Sigmoid colon (tissue), 7 donors: Measurements from ENCODE around the gene PRUNE2. TPM values are rescaled to one million over a fixed set of nuclear protein-coding genes. Genes with fewer than 3 reads are reported as not detected.

Experiments used
- DNase-seq: peaks from one replicate; pipeline ENCODE4 v3.0.0-alpha.2; 2019
- H3K27ac ChIP-seq, 4 donors: fragments of 200-600 bp; sonication (generic); one replicate each; pipeline ENCODE4 v1.5.1; 2016 to 2019; ENCODE audit warnings: mild to moderate bottlenecking in 1 of 4
- H3K27me3 ChIP-seq, 3 donors: fragments of 200-600 bp; sonication (generic); one replicate each; pipeline ENCODE4 v1.5.1; 2019; ENCODE audit warnings: mild to moderate bottlenecking in 1 of 3
- H3K36me3 ChIP-seq, 4 donors: fragments of 200-600 bp; sonication (generic); one replicate each; pipeline ENCODE4 v1.5.1; 2016 to 2019
- H3K4me1 ChIP-seq, 4 donors: fragments of 200-600 bp; sonication (generic); one replicate each; pipeline ENCODE4 v1.5.1; 2017 to 2019
- H3K4me3 ChIP-seq, 4 donors: fragments of 200-600 bp; sonication (generic); one replicate each; pipeline ENCODE4 v1.5.1; 2017 to 2019; ENCODE audit warnings: mild to moderate bottlenecking in 2 of 4, moderate library complexity in 1 of 4
- H3K9me3 ChIP-seq, 4 donors: fragments of 200-600 bp in 3 of 4; sonication (generic) in 3 of 4; one replicate each; pipeline versions ENCODE4 v1.5.1 to v1.6.1; 2013 to 2019
- EP300 ChIP-seq, 4 donors: sonication (generic); formaldehyde crosslinking; IDR thresholded peaks; one replicate each; pipeline ENCODE4 v1.6.1; 2017; ENCODE audit warnings: antibody characterized with exemption in 4 of 4
- POLR2A ChIP-seq, 2 donors: fragments of 450-650 bp; IDR thresholded peaks; one replicate each; pipeline ENCODE4 v1.6.1; 2016; ENCODE audit warnings: antibody characterized with exemption in 2 of 2, mild to moderate bottlenecking in 2 of 2, moderate library complexity in 2 of 2
- POLR2AphosphoS5 ChIP-seq, 4 donors: sonication (generic); formaldehyde crosslinking; IDR thresholded peaks; one replicate each; pipeline ENCODE4 v1.6.1; 2017; ENCODE audit warnings: antibody characterized with exemption in 4 of 4
- WGBS, 2 donors: extraction: QIAGEN DNeasy Blood & Tissue Kit; methylation state at CpG; one replicate each; pipeline ENCODE4 v1.1.7; 2013; 5-methylcytosine and 5-hydroxymethylcytosine counted together
- intact Hi-C: fragments of 100-400 bp; cut with DNase I; formaldehyde crosslinking; loops from one replicate; pipeline ENCODE4 v1.15.1; 2023
- polyA plus RNA-seq, 3 donors: library from polyadenylated mRNA; stranded (reverse); fragments of 200-250 nt; gene quantifications; one replicate each; pipeline ENCODE4 v1.2.3, GENCODE V29; 2013
- total RNA-seq, 4 donors: library from RNA; depleted of rRNA; stranded (reverse); fragments of >200 nt; gene quantifications; one replicate each; pipeline ENCODE4 v1.1.0, GENCODE V29; 2016
- TF ChIP-seq, protein P1 (sequence below), 4 experiments: fragments of 450-650 bp in 3 of 4; fragments of 200-600 bp in 1 of 4; IDR thresholded peaks; one replicate each; pipeline ENCODE4 v1.5.1; 2016 to 2019; ENCODE audit warnings: antibody characterized with exemption in 4 of 4, mild to moderate bottlenecking in 3 of 4, moderate library complexity in 2 of 4
- donor health status: healthy with polysubstance abuse.
- donor health status: Bipolar disorder and iron deficiency.
- donor health status: healthy.

The PRUNE2 gene
- total and polyA plus RNA-seq, 7 donors: 7.4 to 536 (median 440) TPM

DNA sequence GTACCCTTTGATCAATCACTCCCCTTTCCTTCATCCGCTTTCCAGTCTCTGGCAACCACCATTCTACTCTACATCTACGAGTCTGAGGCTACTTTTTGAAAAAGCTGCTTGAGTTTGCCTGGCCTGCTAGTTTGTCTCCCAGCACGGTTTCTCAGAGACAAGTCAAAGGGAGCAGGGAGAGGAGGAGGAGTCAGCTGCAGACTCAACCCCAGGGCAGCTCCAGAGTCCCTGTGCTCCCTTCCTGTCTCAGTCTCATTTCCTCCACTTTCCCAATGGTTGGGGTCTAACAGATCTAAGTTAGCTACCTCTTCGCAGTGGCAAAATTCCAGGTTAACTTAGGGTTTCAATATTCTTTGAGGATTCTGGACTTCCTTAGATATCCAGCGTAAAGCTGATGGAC lies 221.7 kb downstream of the PRUNE2 start:
- intact Hi-C loops: no loop called here
- TF ChIP-seq, protein P1, sequence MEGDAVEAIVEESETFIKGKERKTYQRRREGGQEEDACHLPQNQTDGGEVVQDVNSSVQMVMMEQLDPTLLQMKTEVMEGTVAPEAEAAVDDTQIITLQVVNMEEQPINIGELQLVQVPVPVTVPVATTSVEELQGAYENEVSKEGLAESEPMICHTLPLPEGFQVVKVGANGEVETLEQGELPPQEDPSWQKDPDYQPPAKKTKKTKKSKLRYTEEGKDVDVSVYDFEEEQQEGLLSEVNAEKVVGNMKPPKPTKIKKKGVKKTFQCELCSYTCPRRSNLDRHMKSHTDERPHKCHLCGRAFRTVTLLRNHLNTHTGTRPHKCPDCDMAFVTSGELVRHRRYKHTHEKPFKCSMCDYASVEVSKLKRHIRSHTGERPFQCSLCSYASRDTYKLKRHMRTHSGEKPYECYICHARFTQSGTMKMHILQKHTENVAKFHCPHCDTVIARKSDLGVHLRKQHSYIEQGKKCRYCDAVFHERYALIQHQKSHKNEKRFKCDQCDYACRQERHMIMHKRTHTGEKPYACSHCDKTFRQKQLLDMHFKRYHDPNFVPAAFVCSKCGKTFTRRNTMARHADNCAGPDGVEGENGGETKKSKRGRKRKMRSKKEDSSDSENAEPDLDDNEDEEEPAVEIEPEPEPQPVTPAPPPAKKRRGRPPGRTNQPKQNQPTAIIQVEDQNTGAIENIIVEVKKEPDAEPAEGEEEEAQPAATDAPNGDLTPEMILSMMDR (IDR thresholded peaks at IDR 0.05): no peak
- TF ChIP-seq EP300 (IDR thresholded peaks at IDR 0.05): no peak
- no peak for TF ChIP-seq POLR2AphosphoS5 (IDR thresholded peaks at IDR 0.05)
- no peak for TF ChIP-seq POLR2A (IDR thresholded peaks at IDR 0.05)
- 80 to 84% methylated on average over 5 of the region's 5 CpGs for WGBS, 2 donors
- Histone ChIP-seq H3K9me3 (no peaks in the 10 kb centered on the region), H3K4me3 (no peak overlapping the region), H3K27ac (no peak overlapping the region), H3K27me3 (no peaks in the 10 kb centered on the region), H3K4me1 (peaks cover 0 to 17% (median 5%) of the 10 kb centered on the region in 4 donors), H3K36me3 (peaks cover 0 to 3% (median 0%) of the 10 kb centered on the region in 4 donors)
- no peak for DNase-seq

DNA sequence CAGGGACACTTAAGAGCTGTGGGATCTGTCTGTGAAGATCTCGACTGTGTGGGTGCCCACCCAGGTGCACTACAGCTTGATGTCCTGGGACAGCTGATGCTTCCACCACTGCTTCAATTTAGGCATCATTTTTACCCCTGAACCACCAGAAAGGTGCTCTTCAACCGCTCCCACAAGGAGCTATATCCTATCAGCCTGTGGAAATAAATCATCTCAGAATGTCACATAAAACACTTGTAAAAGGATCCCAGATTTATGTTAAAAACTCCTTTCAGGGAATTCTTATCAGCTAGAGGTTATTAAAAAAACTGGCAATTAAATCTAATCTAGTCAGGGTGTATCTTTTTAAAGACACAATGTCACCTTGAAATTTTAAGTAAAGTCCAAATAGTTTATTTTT lies 224.4 kb downstream of the PRUNE2 start:
- intact Hi-C loops: no loop called here
- Histone ChIP-seq H3K27ac (no peak overlapping the region), H3K27me3 (no peaks in the 10 kb centered on the region), H3K4me3 (no peak overlapping the region), H3K9me3 (no peaks in the 10 kb centered on the region), H3K4me1 (peaks cover 0 to 4% (median 0%) of the 10 kb centered on the region in 4 donors), H3K36me3 (no peaks in the 10 kb centered on the region)
- TF ChIP-seq EP300 (IDR thresholded peaks at IDR 0.05): no peak
- 67 to 71% methylated on average over 2 of the region's 2 CpGs for WGBS, 2 donors
- DNase-seq: no peak

DNA sequence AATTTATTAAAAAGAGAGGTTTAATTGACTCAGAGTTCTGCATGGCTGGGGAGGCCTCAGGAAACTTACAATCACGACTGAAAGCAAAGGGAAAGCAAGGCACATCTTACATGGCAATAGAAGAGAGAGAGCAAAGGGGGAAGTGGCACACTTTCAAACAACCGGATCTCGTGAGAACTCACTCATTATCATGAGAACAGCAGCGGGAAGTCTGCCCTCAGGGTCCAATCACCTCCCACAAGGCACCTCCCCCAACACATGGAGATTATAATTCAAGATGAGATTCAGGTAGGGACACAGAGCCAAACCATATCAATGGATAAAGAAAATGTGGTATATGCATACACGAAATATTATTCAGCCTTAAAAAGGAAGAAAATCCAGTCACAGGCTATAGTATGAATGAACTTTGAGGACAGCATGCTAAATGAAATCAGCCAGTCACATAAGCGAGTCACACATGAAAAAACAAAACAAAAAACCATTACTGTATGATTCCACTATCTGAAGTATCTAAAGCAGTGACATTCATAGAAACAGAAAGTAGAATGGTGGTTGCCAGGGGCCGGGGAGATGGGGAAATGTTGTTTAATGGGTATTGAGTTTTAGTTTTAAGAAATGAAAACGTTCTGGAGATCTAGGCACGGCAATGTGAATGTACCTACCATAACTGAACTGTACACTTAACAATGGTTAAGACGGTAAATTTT lies 225.0 kb downstream of the PRUNE2 start:
- Histone ChIP-seq H3K4me3 (no peak overlapping the region), H3K4me1 (peaks cover 0 to 4% (median 0%) of the 10 kb centered on the region in 4 donors), H3K9me3 (no peaks in the 10 kb centered on the region), H3K36me3 (no peaks in the 10 kb centered on the region), H3K27ac (no peak overlapping the region), H3K27me3 (no peaks in the 10 kb centered on the region)
- no peak for DNase-seq
- WGBS, 2 donors: 86 to 88% methylated on average over 10 of the region's 10 CpGs
- intact Hi-C loops: no loop called here
- TF ChIP-seq POLR2AphosphoS5 (IDR thresholded peaks at IDR 0.05) (no peak), EP300 (IDR thresholded peaks at IDR 0.05) (no peak), POLR2A (IDR thresholded peaks at IDR 0.05) (no peak)
- TF ChIP-seq, protein P1 (IDR thresholded peaks at IDR 0.05): no peak

DNA sequence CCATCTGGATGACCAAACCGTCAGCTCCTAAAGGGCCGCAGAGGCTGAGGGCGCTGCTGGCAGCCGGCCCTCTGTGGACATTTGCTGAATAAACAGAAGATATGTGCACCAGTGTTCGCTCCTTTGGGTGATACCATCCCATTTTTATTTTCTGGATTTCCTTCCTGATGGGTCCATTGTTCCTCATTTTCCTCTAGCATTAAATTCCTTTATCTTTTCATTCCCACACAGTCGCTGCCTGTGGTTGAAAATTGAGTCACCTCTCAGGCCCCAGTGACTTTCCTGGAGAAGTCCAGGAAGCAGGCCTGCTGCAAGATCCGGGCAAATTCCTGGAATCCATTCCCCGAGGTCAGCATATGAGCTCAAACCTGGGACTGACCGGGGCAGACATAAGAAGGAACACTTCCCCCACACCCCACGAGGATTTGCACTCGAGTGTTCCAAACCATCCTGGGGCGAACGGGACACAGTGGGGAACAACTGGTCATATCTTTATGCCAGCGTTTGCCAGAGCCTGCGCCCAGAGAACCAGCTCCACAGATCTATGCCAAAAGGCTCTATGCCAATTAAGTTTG lies 228.3 kb downstream of the PRUNE2 start:
- intact Hi-C loops: no loop called here
- Histone ChIP-seq H3K4me1 (peaks cover 0 to 4% (median 0%) of the 10 kb centered on the region in 4 donors), H3K27me3 (no peaks in the 10 kb centered on the region), H3K9me3 (no peaks in the 10 kb centered on the region), H3K27ac (peak overlapping the region in 3 of 4 donors; percentile 15 to 29 (median 27)), H3K4me3 (no peak overlapping the region), H3K36me3 (no peaks in the 10 kb centered on the region)
- WGBS, 2 donors: 47 to 70% methylated on average over 15 of the region's 15 CpGs
- DNase-seq: peak; percentile 69
- TF ChIP-seq POLR2AphosphoS5 (IDR thresholded peaks at IDR 0.05): peak in 1 of 4 donors; percentile 40
- TF ChIP-seq, protein P1 (IDR thresholded peaks at IDR 0.05): no peak

DNA sequence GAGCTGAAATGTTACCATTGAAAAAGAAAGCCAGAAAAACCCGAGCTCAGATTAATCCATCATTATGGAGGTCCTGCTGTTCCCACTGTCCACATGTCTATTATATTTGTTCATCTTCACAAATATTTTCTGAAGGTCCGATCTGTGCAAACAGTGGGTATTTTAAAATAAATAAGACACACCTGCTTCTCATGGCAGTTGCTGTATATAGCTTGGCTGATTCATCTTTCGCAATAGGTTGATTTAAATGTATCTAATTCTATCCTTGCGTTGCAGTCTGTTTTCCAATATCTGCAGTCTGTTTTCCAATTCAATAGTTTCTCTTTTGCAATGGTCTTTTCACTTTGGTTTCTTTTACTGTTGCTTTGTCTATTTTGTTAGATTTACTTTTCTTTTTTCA lies 229.1 kb downstream of the PRUNE2 start:
- Histone ChIP-seq H3K4me1 (peaks cover 0 to 4% (median 0%) of the 10 kb centered on the region in 4 donors), H3K4me3 (no peak overlapping the region), H3K27ac (no peak overlapping the region), H3K27me3 (no peaks in the 10 kb centered on the region), H3K36me3 (no peaks in the 10 kb centered on the region), H3K9me3 (no peaks in the 10 kb centered on the region)
- no peak for DNase-seq
- WGBS, 2 donors: 39 to 70% methylated on average over 4 of the region's 4 CpGs
- intact Hi-C loops: no loop called here
- TF ChIP-seq, protein P1 (IDR thresholded peaks at IDR 0.05): no peak
- no peak for TF ChIP-seq POLR2AphosphoS5 (IDR thresholded peaks at IDR 0.05)
- no peak for TF ChIP-seq POLR2A (IDR thresholded peaks at IDR 0.05)
- TF ChIP-seq EP300 (IDR thresholded peaks at IDR 0.05): no peak
